22Rv1 (cell line): ENCODE results near the gene PPP1R7.

Experiments used
- H3K27ac ChIP-seq: fragments of 450-650 bp; 2 replicates; pipeline ENCODE4 v1.5.1; 2017
- ZFX ChIP-seq: fragments of 450-650 bp; IDR thresholded peaks from 2 replicates; pipeline ENCODE4 v1.6.1; 2017; ENCODE audit warnings: antibody characterized with exemption, borderline replicate concordance
- TF ChIP-seq, protein P1 (sequence below): fragments of 450-650 bp; IDR thresholded peaks from 2 replicates; pipeline ENCODE4 v1.5.1; 2017; ENCODE audit warnings: mild to moderate bottlenecking

The PPP1R7 gene

DNA sequence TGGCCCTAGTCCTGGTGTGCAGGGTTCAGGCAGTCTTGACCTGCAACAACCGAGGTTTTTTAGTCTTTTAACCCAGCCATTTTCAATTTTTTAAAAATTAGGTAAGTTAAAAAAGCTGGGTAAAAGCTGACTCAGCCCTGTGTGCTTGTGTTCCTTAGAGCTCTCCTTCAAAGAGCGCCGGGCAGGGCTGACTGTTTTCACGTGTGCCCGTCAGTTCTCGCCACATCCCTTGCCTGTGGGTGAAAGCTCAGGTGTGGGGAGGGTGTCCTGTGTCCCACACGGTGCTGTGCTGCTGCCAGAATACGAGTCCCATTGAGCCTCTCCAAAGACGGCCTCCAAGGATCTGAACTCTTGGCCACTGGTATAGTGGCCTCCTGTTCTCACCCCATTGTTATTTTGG lies 33.0 kb downstream of the PPP1R7 start:
- TF ChIP-seq, protein P1, sequence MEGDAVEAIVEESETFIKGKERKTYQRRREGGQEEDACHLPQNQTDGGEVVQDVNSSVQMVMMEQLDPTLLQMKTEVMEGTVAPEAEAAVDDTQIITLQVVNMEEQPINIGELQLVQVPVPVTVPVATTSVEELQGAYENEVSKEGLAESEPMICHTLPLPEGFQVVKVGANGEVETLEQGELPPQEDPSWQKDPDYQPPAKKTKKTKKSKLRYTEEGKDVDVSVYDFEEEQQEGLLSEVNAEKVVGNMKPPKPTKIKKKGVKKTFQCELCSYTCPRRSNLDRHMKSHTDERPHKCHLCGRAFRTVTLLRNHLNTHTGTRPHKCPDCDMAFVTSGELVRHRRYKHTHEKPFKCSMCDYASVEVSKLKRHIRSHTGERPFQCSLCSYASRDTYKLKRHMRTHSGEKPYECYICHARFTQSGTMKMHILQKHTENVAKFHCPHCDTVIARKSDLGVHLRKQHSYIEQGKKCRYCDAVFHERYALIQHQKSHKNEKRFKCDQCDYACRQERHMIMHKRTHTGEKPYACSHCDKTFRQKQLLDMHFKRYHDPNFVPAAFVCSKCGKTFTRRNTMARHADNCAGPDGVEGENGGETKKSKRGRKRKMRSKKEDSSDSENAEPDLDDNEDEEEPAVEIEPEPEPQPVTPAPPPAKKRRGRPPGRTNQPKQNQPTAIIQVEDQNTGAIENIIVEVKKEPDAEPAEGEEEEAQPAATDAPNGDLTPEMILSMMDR, result no peak
- no peak for TF ChIP-seq ZFX
- no peak overlapping the region for H3K27ac ChIP-seq

DNA sequence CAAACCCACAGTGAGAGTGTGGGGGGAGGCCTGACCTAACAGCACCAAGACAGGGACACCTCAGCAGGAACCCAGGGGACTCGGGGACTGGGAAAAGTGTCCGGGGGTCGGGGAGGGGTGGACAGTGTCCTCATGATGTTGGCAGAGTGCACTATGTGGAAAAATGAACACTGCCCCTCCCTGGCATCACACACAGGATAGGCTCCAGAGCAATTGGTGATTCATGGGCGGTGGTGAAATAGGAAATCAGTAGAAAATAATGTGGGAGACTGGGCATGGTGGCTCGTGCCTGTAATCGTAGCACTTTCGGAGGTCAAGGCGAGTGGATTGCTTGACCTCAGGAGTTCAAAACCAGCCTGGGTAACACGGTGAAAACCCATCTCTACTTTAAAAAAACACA lies 34.6 kb downstream of the PPP1R7 start:
- no peak overlapping the region for H3K27ac ChIP-seq
- TF ChIP-seq, protein P1, result no peak
- TF ChIP-seq ZFX, result no peak

DNA sequence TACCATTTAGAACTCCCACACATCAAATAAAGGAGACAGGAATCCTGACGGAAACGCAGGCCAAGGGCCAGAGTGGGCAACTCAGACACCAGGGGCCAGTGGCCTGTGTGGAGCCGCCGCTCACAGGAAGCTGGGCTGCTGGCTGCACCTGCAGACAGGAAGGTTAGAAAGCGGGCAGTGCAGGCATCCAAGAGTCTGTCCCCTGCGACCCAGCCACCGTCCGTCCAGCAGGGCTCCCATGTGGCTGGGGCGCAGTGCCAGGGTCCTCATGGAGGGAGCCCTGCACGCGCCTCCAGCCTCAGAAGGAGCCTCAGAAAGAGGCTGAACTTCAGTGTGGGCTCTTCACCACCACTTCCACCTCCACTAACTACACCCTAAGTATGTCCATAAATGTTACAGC lies 35.7 kb downstream of the PPP1R7 start:
- peak overlapping the region; percentile 10; the same call in 1 of the 2 replicates for H3K27ac ChIP-seq
- TF ChIP-seq, protein P1, result no peak
- no peak for TF ChIP-seq ZFX

DNA sequence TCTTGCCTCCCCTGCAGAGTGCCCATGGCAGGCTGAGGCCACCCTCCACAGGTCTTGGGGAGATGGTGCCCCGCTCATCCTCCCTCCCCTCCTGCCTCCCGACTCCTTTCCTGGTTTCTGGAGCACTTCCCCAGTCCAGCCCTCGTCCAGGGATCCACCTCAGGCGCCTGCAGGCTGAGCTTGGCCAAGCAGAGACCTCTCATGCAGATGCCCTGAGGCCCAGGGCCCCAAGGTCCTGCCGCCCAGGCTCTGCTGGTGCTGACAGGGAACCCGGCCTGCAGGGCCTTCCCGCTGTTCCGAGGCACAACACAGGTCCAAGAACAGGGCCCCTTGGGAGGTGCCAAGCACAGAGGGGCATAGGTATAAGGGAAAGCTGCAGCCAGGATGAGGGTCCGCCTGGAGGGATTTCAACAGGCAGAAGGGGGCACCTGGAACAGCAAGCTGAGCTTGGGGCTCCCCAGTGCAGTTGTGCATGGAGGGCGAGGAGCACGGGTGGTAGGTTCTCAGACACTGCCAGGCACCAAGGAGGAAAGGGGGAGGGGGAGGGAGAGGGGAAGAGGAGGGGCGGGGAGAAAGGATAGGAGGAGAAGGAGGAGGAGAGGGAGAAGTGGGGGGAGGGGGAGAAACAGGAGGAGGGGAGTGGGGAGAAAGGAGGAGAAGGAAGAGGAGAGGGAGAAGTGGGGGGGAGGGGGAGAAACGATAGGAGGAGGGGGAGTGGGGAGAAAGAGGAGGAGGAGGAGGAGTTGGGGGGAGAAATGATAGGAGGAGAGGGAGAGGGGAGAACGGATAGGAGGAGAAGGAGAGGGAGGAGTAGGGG lies 37.0 kb downstream of the PPP1R7 start:
- H3K27ac ChIP-seq, result peak overlapping the region; percentile 10; the same call in 1 of the 2 replicates
- TF ChIP-seq, protein P1, result no peak
- TF ChIP-seq ZFX, result no peak

DNA sequence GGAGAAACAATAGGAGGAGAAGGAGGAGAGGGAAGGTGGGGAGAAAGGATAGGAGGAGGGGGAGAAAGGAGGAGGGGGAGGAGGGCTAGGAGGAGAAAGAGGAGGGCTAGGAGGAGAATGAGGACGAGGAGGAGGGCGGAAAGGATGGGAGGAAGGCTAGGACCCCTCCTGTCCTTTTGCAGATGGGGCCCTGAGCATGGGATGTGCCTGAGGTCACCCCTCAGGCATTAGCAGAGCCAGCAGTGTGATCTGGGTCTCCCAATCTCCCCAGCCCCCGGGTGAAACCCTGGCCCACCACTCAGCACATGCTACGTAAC lies 37.6 kb downstream of the PPP1R7 start:
- H3K27ac ChIP-seq, result peak overlapping the region; percentile 42
- no peak for TF ChIP-seq ZFX
- TF ChIP-seq, protein P1, result no peak

DNA sequence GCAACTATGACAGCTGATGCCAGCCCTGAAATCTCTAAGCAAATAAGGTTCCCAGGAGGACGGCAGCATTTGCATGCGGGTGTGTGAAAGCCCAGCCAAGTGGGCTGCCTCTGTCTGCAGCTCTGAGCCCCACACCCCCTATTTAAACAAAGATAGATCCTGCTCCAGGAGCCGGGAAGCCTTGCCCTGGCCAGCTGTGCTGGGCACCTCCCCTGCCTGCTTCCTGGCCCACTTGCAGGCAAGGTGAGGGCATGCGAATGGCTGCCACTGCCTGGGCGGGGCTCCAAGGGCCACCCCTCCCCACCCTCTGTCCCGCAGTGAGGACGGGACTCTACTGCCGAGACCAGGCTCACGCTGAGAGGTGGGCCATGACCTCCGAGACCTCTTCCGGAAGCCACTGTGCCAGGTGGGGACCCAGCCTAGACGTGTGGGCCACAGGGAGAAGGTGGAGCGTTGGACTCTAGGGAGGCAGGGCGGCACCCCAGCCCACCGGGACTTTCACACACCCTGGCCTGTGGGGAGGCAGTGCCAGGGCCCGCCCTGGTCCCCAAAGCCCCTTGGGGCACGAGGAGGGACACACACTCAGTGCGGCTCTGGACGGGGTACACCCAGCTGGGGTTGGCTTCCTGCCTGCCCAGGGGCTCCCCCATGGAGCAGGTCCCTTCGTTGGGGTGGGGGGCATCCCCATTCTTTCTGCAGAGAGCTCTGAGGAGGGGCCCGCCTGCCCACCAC lies 38.3 kb downstream of the PPP1R7 start, which contains the start of gene ANO7:
TSS of gene ANO7 (plus strand) at position 317 of the 732 bp plus-strand sequence. CDS start 1,387 bp downstream, outside the sequence.
- no peak for TF ChIP-seq ZFX
- TF ChIP-seq, protein P1, result no peak
- peak within 1 kb of the TSS; percentile 42 for H3K27ac ChIP-seq
